PC-9 (cell line): ENCODE results near the gene MCTP1. TPM values are rescaled to one million over a fixed set of nuclear protein-coding genes. Genes with fewer than 3 reads are reported as not detected.

ENCODE experiments used
- BruUV-seq: library from RNA; stranded (reverse); fragments of 400-500 nt; replicated peaks from 2 replicates; lab custom pipeline; 2021; lab: Mats Ljungman, UMichigan
- CTCF ChIA-PET: fragments of 300-600 bp; sonication (Branson Sonifier 250); formaldehyde crosslinking; loops from one replicate; lab custom pipeline; 2022; ENCODE audit warnings: antibody characterized with exemption; lab: Charles Lee
- POLR2A ChIA-PET: fragments of 300-600 bp; sonication (Branson Sonifier 250); formaldehyde crosslinking; loops from one replicate; lab custom pipeline; 2022; ENCODE audit warnings: antibody characterized with exemption; ENCODE audit not compliant: unreplicated experiment; lab: Charles Lee
- DNase-seq, 2 experiments: peaks; one replicate each; pipeline versions ENCODE4 v3.0.0 to v3.0.0-alpha.2; 2015 to 2022; ENCODE audit warnings: mixed read lengths in 1 of 2
- H2AFZ ChIP-seq: fragments of 200-600 bp; sonication (generic); 2 replicates; pipeline ENCODE4 v1.8.1; 2017; ENCODE audit warnings: antibody characterized with exemption
- H3F3A ChIP-seq: fragments of 200-600 bp; sonication (generic); 2 replicates; pipeline ENCODE4 v1.8.1; 2017; ENCODE audit warnings: antibody characterized with exemption, mild to moderate bottlenecking, low read depth; ENCODE audit not compliant: insufficient read depth
- H3K27ac ChIP-seq: fragments of 200-600 bp; sonication (generic); 2 replicates; pipeline ENCODE4 v1.6.1; 2016; ENCODE audit warnings: mixed run types
- H3K27me3 ChIP-seq: fragments of 200-600 bp; sonication (generic); 2 replicates; pipeline ENCODE4 v1.6.1; 2016; ENCODE audit warnings: low read depth, mixed run types; ENCODE audit not compliant: insufficient read depth
- H3K36me3 ChIP-seq: fragments of 200-600 bp; sonication (generic); 2 replicates; pipeline ENCODE4 v1.6.1; 2016; ENCODE audit warnings: low read depth, mixed run types
- H3K4me1 ChIP-seq: fragments of 200-600 bp; sonication (generic); replicated peaks from 2 replicates; pipeline ENCODE4 v1.6.1; 2016; ENCODE audit warnings: mixed run types; ENCODE audit not compliant: insufficient read depth
- H3K4me2 ChIP-seq: fragments of 200-600 bp; sonication (generic); 2 replicates; pipeline ENCODE4 v1.6.1; 2017; ENCODE audit warnings: mixed run types
- H3K4me3 ChIP-seq: fragments of 200-600 bp; sonication (generic); 2 replicates; pipeline ENCODE4 v1.6.1; 2016; ENCODE audit warnings: mixed run types
- H3K79me2 ChIP-seq: fragments of 200-600 bp; sonication (generic); 2 replicates; pipeline ENCODE4 v1.6.1; 2017; ENCODE audit warnings: low read depth, mixed run types
- H3K9me2 ChIP-seq: fragments of 200-600 bp; sonication (generic); 2 replicates; pipeline ENCODE4 v1.8.1; 2017; ENCODE audit warnings: mild to moderate bottlenecking; ENCODE audit not compliant: insufficient read depth
- H3K9me3 ChIP-seq: fragments of 200-600 bp; sonication (generic); 2 replicates; pipeline ENCODE4 v1.8.1; 2016; ENCODE audit warnings: low read depth; ENCODE audit not compliant: insufficient read depth
- H4K20me1 ChIP-seq: fragments of 200-600 bp; sonication (generic); 2 replicates; pipeline ENCODE4 v1.8.1; 2017; ENCODE audit not compliant: insufficient read depth
- EZH2 ChIP-seq: fragments of 200-600 bp; sonication (generic); IDR thresholded peaks from 2 replicates; pipeline ENCODE4 v1.8.0; 2017; ENCODE audit warnings: antibody characterized with exemption, low read depth
- intact Hi-C: fragments of 100-400 bp; cut with micrococcal nuclease; formaldehyde crosslinking; loops from one replicate; pipeline ENCODE4 v1.10.0; 2022; ENCODE audit not compliant: unreplicated experiment
- total RNA-seq: library from RNA; stranded (reverse); gene quantifications from 2 replicates; pipeline ENCODE4 v1.2.3, GENCODE V29; 2021
- TF ChIP-seq, protein P1 (sequence below): fragments of 200-600 bp; sonication (generic); conservative IDR thresholded peaks from 2 replicates; pipeline ENCODE4 v1.6.1; 2017; ENCODE audit warnings: mixed run types, antibody characterized with exemption, mild to moderate bottlenecking, moderate library complexity

The MCTP1 gene
- total RNA-seq, 1 experiment from 2014 or later: 3.9 TPM

DNA sequence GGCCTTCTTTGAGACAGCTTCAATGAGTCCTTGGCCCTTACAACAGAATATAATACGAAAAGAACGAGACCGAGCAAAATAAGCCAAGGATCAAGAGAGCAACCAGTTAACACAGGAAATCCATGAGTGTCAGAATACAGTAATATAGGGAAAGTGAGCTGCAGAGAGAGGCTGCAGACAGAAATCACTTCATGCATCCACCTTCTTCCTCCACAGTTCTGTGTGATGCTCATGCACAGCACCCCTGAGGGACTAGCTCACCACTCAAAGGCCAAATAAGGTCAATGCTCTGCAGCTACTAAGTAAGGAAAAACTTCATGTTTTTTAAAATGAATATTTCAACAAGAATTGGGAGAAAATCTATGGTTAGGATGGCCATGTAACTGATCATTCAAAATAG, 257.1 kb downstream of the MCTP1 start:
- Histone ChIP-seq H2AFZ (no peak overlapping the region), H3K27me3 (no peaks in the 10 kb centered on the region), H3K4me3 (no peak overlapping the region), H3K36me3 (no peaks in the 10 kb centered on the region), H3F3A (no peaks in the 10 kb centered on the region; the same call in 1 of the 2 replicates), H3K9me3 (no peaks in the 10 kb centered on the region), H3K4me1 (no peaks in the 10 kb centered on the region), H4K20me1 (no peaks in the 10 kb centered on the region), H3K79me2 (no peaks in the 10 kb centered on the region), H3K4me2 (no peak overlapping the region), H3K9me2 (no peaks in the 10 kb centered on the region), H3K27ac (no peak overlapping the region)
- no peak for DNase-seq
- POLR2A ChIA-PET: no interaction called here
- BruUV-seq: no TSS peak
- intact Hi-C loops: no loop called here
- TF ChIP-seq, protein P1, sequence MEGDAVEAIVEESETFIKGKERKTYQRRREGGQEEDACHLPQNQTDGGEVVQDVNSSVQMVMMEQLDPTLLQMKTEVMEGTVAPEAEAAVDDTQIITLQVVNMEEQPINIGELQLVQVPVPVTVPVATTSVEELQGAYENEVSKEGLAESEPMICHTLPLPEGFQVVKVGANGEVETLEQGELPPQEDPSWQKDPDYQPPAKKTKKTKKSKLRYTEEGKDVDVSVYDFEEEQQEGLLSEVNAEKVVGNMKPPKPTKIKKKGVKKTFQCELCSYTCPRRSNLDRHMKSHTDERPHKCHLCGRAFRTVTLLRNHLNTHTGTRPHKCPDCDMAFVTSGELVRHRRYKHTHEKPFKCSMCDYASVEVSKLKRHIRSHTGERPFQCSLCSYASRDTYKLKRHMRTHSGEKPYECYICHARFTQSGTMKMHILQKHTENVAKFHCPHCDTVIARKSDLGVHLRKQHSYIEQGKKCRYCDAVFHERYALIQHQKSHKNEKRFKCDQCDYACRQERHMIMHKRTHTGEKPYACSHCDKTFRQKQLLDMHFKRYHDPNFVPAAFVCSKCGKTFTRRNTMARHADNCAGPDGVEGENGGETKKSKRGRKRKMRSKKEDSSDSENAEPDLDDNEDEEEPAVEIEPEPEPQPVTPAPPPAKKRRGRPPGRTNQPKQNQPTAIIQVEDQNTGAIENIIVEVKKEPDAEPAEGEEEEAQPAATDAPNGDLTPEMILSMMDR: no peak
- no peak for TF ChIP-seq EZH2
- CTCF ChIA-PET: no interaction called here

DNA sequence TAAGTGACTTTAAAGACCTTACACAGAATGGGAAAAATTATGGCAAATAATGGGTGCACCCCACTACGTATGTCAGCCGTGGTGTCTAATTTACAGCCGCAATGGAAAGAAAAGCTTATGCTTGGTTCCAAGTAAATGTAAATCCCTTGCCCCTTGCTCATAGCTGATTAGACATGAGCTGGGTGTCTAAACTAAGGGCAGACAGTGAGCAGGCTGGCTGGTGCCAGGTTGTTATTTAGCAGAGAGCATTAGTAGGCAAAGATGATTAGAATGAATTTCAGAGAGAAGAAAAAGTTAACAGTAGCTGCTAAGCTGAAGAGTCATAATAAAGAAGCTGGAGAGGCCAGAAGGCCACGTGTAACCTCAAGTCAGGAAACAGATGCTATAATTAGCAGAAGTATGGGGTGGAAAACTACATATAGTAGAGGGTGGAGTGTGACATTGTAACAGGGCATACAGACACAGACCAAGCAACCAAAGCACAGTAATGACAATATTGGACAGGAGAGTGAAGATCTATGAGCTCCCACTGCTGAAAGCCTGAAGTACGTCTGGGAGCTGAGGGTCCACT, 257.7 kb downstream of the MCTP1 start:
- Histone ChIP-seq H3K36me3 (no peaks in the 10 kb centered on the region), H3F3A (no peaks in the 10 kb centered on the region; the same call in 1 of the 2 replicates), H3K4me1 (no peaks in the 10 kb centered on the region), H3K27me3 (no peaks in the 10 kb centered on the region), H3K4me3 (no peak overlapping the region), H4K20me1 (no peaks in the 10 kb centered on the region), H2AFZ (no peak overlapping the region), H3K4me2 (no peak overlapping the region), H3K9me2 (no peaks in the 10 kb centered on the region), H3K9me3 (no peaks in the 10 kb centered on the region), H3K27ac (no peak overlapping the region), H3K79me2 (no peaks in the 10 kb centered on the region)
- DNase-seq: no peak
- ChIA-PET POLR2A (no interaction called here), CTCF (no interaction called here)
- no TSS peak for BruUV-seq
- TF ChIP-seq, protein P1: no peak
- no peak for TF ChIP-seq EZH2
- intact Hi-C loops: no loop called here

DNA sequence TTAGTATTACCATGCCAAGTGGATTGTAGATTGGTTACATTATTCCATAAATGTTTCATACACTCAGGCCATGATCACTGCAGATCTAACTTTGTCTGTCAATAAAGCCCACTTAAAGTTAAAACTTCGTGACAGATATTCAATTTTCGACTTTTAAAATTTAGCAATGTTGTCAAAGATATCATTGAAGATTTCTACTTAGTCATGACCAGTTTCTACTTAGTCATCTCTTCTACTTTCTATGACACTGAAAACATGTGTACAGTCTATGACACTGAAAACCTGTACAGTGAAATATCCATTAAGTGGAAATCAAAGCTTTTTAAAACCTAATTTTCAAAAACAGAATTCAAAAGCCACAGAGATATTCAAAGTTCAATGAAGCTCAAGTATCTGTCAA, 258.2 kb downstream of the MCTP1 start:
- H3K4me1 ChIP-seq: no peaks in the 10 kb centered on the region
- intact Hi-C loops: no loop called here
- ChIA-PET CTCF (no interaction called here), POLR2A (no interaction called here)
- no peak for DNase-seq
- no peak overlapping the region for H3K27ac ChIP-seq
- H3K4me3 ChIP-seq: no peak overlapping the region
- no peaks in the 10 kb centered on the region for H3K36me3 ChIP-seq
- TF ChIP-seq, protein P1: no peak
- no peak for TF ChIP-seq EZH2
- H3K79me2 ChIP-seq: no peaks in the 10 kb centered on the region
- no peaks in the 10 kb centered on the region for H3K9me2 ChIP-seq
- no peaks in the 10 kb centered on the region for H4K20me1 ChIP-seq
- H3K27me3 ChIP-seq: no peaks in the 10 kb centered on the region
- no peaks in the 10 kb centered on the region for H3K9me3 ChIP-seq
- no peaks in the 10 kb centered on the region; the same call in 1 of the 2 replicates for H3F3A ChIP-seq
- no peak overlapping the region for H2AFZ ChIP-seq
- no TSS peak for BruUV-seq
- H3K4me2 ChIP-seq: no peak overlapping the region
